ENCODE results near the gene TERT.
"Not testable (repeated sequence)": the region's sequence is repeated elsewhere in the genome, so short reads cannot be mapped to it uniquely, and the experiment has no call there.

The TERT gene

DNA sequence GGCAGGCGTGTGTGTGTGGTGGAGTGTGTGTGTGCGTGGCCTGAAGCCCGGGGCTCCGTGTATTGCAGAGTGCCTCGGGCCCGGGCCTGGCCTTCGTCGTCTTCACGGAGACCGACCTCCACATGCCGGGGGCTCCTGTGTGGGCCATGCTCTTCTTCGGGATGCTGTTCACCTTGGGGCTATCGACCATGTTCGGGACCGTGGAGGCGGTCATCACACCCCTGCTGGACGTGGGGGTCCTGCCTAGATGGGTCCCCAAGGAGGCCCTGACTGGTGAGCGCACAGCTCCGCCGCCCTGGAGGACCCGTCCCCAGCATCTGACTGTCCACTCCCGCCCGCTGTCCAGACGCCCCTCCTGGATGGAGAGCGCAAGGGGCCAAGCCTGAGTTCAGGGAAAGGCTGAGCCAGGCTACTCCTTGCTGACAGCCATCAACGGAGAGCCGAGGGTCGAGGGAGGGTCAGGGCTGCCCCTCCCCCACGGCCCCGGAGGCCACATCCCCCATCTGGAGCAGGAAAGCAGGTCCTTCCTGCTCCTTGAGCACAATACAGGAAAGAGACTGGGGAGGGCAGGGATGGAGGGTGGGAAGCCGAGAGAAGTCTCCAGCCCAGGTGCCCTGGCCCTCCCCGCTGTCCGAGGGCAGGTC lies 51.3 kb downstream of the TERT start:
- no peak for DNase-seq (ENCODE audit: low read depth in 3 of 3, low spot score in 1 of 3)

DNA sequence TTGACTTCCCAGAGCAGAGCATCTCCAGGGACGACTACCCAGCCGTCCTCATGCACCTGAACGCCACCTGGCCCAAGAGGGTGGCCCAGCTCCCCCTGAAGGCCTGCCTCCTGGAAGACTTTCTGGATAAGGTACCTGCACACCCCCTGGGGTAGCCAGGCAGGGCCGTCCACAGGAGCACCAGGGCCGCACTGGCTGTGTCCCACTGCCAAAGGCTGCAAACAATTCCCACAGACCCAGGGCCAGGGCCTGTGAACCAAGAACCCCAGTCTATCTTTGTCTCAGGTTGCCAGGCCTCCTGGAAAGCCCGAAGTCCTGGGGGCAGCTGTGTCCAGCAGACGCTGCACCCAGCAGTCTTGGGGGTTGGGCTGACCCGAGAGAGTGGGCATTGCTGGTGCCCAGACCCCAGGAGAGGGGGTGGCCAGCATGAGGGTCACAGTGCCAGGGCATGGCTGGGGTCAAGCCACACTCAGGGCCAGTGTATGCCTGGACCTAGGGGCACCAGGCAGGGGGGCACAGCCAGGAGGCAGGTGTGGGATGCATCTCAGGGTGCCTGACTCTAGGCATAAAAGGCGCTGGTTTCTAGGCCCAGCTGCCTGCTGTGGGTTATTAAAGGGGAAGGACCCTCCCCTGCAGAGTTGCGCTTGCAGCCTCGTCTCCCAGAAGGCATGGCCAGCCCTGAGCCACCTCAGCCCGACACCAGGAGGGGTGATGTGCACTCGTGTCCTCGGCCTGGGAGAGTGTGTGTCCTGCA lies 52.0 kb downstream of the TERT start:
- DNase-seq (ENCODE audit: low read depth in 3 of 3, low spot score in 1 of 3) = no peak

DNA sequence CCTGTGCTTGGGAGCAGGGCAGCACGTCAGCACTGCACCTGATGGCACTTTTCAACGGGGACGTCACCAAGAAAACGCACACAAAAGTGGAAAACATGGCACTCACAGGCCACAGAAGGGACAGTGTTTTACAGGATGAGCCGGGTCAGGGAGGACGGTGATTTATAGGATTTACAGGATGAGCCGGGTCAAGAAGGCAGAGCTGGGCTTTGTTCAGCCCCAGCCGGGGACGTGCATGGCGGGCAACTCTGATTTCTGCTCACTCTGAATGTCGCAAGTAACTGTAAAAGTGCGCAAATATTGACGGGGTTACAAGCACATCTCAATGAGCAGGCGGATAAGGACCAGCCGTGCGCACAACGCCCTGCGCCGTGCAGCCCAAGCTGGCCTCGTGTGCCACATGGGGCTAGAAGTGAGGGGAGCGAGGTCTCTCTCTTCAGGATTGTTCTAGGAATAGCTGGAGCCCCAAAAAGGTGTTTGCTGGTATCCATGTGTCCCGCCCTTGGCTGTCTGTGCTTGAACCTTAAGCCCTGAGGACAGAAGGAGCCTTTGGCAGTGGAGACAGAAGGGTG lies 53.3 kb downstream of the TERT start:
- no peak for DNase-seq (ENCODE audit: low read depth in 3 of 3, low spot score in 1 of 3)

DNA sequence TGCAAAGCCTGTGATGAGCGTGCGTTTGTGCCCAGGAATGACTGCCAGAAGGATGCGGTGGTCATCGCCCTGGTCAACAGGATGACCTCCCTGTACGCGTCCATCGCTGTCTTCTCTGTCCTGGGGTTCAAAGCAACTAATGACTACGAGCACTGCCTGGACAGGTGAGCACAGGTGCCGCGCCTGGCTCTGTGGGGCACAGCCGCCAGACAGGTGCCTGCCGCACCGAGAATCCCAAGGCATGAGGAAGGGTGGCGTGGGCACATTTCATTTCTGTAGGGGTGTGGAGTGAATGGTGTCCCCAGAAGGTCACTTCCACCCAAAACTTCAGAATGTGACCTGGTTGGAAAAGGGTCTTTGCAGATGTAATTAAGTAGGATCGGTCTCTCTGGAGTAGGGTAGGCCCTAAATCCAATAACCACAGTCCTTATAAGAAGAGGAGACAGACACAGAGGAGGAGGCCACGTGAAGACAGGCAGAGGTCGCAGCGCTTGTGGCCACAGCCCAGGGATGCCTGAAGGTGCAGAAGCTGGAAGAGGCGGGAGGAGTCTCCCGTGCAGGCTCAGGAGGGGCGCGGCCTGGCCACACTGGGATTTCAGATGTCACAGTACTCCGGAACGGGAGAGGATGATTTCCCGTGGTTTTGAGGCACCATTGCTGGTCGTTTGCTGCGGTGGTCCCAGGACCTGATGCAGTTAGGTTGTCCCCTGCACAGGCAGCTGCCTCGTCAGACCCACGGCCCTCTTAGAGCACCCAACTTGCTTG lies 54.2 kb downstream of the TERT start:
- DNase-seq (ENCODE audit: low read depth in 3 of 3, low spot score in 1 of 3) = no peak

DNA sequence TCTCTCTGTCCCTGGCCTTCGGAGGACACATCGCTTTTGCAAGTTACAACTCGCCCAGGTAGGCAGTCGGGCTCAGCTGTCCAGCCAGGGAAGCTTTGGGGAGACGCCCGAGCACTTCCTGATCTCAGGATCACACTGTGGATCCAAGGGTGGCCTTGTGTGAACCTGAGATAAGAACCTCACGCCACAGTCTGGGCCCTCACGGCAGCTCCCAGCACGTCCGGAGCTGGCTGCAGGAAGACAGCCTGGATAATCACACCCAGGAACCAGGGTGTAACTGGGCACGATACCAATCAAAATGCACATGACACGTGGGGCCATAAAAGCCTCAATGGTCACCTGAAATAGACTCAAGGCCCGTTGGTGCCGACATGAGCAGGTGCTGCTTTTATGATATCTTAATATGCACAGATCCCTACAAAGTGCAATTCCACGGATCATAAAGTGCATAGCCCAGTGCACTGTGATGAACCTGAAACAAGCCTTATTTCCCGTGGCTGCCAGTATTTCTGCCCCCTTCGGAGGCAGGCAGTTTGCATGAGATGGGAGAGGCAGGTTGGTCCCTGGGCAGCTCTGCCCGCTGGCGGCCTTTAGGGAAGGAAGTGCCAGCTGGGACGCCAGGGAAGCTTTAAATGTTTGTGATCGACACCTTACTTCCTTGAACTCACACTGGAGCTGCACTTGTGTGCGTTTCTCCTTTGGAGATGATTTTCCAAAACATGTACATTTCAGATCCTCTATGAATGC lies 55.2 kb downstream of the TERT start:
- no peak for DNase-seq (ENCODE audit: low read depth in 3 of 3, low spot score in 1 of 3)

DNA sequence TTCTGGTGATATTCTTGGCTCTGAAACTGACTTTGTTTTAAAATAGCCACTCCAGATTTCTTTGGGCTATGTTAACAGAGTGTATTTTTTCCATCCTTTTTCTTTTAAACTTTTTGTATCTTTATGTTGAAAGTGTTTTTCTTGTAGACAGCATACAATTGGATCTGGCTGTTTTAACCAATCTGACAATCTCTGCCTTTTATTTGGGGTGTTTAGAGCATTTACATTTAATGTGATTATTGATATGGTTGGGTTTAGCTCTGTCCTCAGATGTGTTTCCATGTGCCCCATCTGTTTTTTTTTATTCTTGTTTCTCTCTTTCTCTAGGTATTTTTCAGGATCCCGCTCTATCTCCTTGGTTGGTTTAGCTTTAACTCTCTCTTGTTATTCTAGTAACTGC lies 59.0 kb downstream of the TERT start:
- DNase-seq (ENCODE audit: low read depth in 3 of 3, low spot score in 1 of 3) = no peak

DNA sequence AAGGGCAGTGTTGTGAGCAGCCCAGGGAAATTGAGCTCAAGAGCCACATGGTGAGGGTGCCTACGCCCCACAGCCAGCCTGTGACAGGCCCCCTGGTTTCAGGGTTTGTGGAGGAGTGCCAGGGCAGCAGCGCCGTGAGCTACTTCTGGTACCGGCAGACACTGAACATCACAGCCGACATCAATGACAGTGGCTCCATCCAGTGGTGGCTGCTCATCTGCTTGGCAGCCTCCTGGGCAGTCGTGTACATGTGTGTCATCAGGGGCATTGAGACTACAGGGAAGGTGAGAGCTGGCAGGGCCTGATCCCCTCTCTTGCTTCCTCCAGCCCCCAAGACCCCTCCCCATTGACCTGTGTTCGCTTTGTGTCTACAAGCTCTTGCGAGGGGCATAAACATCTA lies 59.5 kb downstream of the TERT start:
- DNase-seq (ENCODE audit: low read depth in 3 of 3, low spot score in 1 of 3) = no peak

DNA sequence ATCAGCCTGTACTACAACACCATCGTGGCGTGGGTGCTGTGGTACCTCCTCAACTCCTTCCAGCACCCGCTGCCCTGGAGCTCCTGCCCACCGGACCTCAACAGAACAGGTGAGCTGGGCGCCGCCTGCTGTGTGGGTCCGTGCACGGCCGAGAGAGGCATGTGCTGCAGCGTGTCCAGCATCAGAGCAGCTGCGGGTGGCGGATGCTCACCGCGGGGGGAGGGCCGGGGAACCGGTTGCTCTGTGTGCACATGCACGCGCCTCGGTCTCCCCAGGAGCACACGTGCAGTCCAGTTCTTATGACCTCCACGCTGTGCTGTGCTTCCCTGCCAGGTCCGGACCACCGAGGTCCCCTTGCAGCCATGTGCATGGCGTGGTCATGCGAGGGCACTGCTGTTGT lies 62.1 kb downstream of the TERT start:
- DNase-seq (ENCODE audit: low read depth in 3 of 3, low spot score in 1 of 3) = no peak

DNA sequence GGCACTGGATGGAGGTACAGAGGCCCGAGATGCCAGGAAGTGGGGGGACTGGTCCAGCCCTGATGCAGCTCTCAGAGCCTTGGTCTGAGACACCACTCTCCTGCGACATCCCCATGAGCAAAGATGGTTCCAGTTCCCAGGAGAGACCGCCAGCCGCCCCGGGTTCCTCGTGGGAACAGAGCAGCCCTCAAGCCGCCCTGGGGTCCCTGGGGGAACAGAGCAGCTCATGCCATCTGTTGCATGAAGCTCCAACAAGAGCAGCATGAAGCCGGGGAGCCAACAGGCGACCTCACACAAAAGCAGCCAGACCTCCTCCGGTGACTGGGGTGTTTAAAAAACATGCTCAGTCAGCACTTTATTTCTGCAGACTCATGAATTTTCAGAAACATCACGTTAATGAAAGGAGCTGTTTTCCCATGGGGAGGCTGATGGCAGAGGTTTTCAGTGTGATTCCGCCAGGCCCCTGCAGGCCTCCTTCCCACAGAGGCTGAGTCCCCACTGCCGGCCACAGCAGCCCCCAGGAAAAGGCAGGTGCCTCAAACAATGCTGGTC lies 63.4 kb downstream of the TERT start:
- DNase-seq (ENCODE audit: low read depth in 3 of 3, low spot score in 1 of 3) = no peak

DNA sequence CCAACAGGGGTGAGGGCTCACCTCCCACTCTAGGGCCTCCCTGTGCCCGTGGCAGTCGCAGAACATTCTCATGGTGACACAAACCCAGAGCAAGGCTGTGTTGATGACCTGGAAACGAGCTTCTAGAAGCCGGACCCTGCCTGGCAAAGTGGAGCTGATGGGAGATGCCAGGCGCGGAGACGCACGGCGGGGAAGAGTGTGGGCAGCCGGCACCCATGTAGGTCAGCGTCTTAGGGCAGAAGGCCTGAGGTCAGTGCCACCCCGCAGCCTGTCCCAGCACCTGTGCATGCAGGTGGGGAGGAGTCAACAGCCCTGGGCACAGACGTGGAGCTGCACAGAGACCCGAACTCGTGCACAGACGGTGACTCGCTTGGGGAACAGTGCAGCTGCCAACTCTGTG lies 64.3 kb downstream of the TERT start:
- DNase-seq (ENCODE audit: low read depth in 3 of 3, low spot score in 1 of 3) = no peak

DNA sequence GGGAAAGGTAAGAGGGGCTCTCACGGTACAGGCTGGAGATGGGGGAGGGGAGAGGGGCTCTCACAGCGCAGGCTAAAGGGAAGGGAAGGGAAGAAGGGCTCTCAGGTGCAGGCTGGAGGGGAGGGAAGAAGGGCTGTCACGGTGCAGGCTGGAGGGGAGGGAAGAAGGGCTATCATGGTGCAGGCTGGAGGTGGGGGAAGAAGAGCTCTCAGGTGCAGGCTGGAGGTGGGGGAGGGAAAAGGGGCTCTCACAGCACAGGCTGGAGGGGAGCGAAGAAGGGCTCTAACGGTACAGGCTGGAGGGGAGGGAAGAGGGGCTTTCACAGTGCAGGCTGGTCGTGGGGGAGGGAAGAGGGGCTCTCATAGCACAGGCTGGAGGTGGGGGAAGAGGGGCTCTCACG lies 65.0 kb downstream of the TERT start:
- no peak for DNase-seq (ENCODE audit: low read depth in 3 of 3, low spot score in 1 of 3)

DNA sequence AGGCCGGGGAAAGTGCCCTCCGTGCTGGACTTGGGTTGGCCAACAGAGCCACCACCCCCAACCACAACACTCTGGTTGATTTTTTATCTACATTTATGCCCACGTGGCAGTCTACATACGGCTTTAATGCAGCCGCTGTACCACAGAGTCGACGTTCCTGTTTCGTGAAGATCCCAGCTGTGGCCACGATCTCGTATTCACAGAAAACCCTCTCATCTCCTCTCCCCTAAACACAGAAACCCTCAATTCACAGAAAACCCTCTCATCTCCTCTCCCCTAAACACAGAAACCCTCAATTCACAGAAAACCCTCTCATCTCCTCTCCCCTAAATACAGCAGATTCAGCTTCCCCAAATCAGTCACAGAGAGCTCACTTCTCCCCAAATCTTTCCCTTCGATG lies 65.8 kb downstream of the TERT start:
- DNase-seq (ENCODE audit: low read depth in 3 of 3, low spot score in 1 of 3) = not testable (repeated sequence)

DNA sequence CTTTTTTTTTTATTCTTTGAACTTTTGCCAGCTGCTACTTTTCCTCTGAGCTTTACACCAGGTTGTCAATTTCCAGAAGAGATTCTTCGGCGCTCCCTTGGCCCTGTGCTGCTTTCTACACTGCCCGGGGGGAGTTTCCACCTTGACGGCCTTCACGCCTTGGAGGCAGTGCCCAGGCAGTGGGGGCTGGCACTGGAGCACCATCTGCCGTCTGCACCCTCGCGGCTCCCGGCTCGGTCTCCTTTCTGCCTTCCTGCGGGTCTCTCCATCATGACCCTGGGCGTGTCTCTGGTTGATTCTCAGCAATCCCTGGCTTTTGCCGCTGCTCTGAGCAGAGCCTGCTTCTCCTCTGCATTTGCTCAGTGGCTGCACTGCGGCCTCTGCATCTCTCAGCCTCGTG lies 66.7 kb downstream of the TERT start:
- DNase-seq (ENCODE audit: low read depth in 3 of 3, low spot score in 1 of 3) = no peak

DNA sequence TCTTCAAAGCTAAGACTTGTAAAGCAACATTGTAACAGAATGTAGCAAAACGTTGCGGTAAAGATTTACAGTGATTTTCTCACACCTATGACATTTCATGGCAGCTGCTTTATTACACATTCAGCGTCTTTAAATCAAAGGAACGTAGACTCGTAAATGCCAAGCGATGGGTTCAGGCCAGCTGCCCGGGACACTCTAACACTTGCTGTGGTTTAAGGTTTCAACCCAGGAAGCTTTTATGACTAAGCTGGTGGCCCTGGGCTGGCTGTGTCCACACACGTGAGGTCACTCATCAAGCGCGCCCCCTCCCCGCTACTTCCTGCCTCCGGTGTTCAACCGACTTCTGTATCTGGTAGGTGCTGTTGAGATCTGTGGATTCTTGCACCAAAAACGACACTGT lies 67.2 kb downstream of the TERT start:
- no peak for DNase-seq (ENCODE audit: low read depth in 3 of 3, low spot score in 1 of 3)

DNA sequence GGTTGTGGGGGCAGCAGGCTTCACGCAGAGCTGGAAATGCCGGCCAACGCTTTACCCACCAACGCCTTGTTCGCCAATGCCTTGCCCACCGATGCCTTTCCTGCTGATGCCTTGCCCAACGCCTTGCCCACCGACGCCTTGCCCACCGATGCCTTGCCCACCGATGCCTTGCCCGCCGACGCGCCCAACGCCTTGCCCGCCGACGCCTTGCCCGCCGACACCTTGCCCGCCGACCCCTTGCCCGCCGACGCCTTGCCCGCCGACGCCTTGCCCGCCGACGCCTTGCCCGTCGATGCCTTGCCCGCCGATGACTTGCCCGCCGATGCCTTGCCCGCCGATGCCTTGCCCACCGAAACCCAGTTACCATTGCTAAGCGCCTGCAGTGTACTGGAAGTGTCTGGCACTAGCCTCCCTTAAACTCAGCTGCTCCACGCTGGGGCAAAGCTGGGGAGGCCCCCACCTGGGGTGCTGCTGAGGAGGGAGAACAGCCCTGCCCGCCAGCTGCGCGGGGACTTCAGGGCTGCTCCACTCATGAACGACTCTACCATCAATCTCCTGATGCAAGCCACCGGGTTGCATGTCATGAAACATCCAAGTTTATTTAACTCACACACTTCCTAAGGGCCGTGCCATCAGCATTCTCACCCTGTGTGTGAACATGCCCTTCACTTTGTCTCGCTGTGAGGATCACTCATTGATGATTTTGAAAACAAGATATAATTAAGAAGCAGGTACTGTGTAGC lies 67.9 kb downstream of the TERT start:
- DNase-seq (ENCODE audit: low read depth in 3 of 3, low spot score in 1 of 3) = no peak

DNA sequence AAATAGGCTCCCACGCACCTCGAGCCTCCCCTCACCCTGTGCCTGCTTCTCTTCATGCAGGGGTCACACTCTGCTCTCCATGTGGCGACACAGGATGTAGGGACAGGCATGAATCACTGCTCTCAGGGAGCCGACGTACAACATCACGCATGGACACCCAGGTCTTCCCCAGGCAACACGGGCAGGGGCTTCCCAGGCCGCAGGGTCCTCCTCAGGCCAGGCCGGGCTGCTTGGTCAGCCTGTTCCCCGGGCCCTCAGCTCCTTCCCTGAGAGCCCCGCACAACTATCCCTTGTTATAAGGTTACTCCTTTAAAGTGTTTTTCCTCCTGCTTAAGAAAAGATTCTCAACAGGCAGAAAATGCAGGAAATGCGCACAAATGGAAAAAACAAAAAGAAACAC lies 68.6 kb downstream of the TERT start:
- DNase-seq (ENCODE audit: low read depth in 3 of 3, low spot score in 1 of 3) = no peak

DNA sequence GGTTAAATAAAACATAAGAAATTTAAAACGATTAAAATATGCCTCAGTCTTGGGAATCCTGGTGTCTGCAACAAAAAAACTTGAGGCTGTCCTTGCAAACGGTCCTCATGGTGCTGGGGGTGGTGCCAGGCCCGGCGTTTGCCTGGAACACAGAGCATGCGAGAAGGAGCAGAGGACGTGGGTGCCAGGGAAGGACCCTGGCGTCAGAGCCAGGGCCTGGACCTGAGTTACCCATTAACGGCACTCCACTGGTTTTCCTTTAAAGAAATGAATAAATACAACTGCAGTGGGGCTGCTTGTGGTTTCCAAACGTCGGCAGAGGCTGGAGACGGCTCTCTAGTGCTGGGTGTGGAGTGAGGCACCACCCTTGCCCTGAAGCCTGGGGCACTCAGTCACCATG lies 69.8 kb downstream of the TERT start, which contains the start of gene SLC6A18:
Gene SLC6A18 (plus strand): TSS at position 301 of the 400 bp plus-strand sequence. CDS start 97 bp downstream, at position 398.
- no peak for DNase-seq (ENCODE audit: low read depth in 3 of 3, low spot score in 1 of 3)

DNA sequence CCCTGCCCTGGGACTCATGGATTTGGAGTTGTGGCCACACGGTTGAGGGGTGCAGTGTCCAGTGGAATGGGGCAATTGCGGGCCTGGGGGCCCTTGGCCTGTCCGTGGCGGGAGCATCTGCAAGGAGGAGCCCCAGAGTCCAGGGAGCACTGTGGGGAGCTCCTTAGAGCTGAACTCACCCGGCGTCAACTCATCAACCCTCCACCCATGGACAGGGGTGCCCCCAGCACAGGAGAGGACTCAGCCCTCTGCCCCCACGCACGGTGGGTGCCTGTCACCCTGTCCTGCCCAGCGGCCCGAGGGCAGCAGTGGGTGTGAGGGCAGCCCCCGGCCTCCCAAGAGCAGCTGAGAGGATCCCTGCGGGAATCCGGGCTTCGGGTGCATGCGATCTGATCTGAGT lies 70.2 kb downstream of the TERT start:
- DNase-seq (ENCODE audit: low read depth in 3 of 3, low spot score in 1 of 3) = no peak

DNA sequence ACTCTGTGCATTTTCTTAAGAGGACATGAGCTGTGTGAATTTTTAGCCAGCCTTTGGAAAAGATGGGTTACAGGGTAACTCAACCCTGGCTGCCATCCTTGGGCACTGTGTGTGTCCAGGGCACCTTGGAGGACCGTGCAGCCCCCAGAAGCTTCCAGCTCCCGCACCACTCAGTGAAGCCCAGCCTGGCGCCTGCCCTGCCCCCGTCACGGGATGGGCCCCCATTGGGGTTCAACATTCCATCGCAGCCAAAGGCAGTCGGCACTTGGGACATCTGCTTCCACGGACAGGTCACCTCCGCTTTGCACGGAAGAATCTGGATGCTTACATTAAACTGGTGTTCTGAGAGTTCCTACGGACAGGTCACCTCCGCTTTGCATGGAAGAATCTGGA lies 71.6 kb downstream of the TERT start:
- no peak for DNase-seq (ENCODE audit: low read depth in 3 of 3, low spot score in 1 of 3)

DNA sequence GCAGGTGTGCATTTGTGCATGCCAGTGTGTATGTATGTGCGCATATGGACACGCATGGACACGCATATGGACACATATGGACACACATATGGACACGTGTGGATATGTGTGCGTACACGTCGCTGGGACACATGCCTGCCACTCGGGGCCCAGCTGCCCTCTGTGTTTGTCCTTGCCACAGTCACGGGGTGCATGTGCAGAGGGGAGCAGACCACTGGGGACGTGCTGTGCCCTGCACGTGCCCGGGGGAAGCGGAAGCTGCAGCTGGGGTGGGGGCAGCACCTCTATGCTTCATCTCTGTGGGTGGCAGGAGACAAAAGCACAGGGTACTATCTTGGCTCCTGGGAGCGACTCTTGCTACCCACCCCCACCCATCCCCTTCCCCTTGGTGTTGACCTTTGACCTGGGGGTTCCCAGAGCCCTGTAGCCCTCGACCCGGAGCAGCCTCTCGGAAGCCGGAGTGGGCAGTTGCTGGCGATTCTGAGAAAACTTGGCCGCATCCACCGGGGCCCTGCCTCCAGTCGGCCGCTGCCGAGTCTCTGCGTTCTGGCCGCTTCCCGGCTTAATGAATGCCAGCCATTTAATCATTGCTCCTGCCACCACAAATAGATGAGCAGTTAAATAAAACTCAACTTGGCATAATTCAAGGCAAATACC lies 72.1 kb downstream of the TERT start:
- no peak for DNase-seq (ENCODE audit: low read depth in 3 of 3, low spot score in 1 of 3)
